GM21447 (cell line): ENCODE results near the gene NDRG3.
A peak's percentile ranks its signal among the peaks of the same experiment; 100 is the strongest.

Experiments
- ATAC-seq: cut with Tn5 transposase; IDR thresholded peaks from one replicate; pipeline ENCODE4 v1.9.1; 2021; ENCODE audit not compliant: unreplicated experiment

NDRG3 gene

GRCh38 chr20:36745927-36746659 is at the start of gene NDRG3:
Gene NDRG3 (minus strand): TSS chr20:36746090. CDS start chr20:36721735, 24,355 bp downstream.
- peak; percentile 91 for ATAC-seq

DNA sequence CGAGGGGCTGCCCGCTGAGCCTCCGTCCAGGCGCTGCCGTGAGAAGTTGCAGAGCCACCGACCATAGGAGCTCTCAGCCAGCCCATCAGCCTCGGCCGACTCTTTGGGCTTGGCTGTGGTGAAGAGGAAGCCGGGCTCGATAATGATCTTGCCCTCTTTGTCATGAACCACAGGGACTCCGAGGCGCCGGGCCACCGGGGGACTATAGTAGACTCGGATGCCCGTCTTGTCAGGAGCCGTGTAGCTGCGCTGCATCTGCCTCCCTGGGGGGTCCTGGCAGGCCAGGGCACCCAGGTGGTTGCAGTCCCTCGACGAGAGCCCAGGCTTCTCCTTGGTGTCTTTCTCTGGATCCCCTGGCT is 48.2 kb upstream of the NDRG3 start:
- ATAC-seq, result no peak

- no peak for ATAC-seq
Observed at GRCh38 chr20:36793294-36794115, 47.6 kb upstream of the NDRG3 start.

DNA sequence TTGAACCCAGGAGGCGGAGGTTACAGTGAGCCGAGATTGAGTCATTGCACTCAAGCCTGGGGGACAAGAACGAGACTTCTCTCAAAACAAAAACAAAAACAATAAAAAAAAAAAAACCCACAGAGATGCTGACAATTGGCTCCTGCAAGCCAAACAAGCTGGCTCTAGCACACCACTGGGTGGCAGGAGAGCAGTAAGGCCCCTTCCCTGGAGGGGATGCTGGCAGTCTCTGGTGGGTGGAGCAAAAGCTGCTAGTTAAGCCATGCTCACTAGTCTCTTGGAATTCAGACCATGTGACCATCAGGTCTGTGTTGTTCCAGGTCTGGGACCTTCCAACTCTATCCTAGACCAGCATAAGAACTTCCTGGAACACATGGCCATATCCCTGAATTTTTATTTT is 46.5 kb upstream of the NDRG3 start:
- ATAC-seq, result no peak

- ATAC-seq, result no peak
Observed at GRCh38 chr20:36791862-36792261, 46.0 kb upstream of the NDRG3 start.

DNA sequence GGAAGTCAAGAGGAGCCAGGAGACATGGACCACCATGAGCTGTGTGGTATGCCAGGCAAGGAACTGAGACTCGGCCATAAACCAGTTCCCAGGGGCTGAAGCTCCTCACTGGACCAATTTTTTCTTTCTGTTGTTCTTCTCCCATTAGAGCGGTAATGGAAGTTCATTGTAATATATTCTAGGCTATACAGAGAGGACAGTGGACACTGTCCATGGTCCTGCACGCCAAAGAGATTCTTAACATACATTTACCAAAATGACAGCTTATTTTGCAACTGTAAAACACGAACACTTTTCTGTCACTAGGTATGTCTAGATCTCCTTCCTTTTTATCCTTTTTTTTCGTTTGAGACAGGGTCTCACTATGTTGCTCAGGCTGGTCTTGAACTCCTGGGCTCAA is 40.8 kb upstream of the NDRG3 start:
- ATAC-seq, result no peak

GRCh38 chr20:36786246-36786645 is 40.4 kb upstream of the NDRG3 start:
- ATAC-seq, result no peak

- ATAC-seq, result no peak
Observed at GRCh38 chr20:36785308-36785707, 39.4 kb upstream of the NDRG3 start.

DNA sequence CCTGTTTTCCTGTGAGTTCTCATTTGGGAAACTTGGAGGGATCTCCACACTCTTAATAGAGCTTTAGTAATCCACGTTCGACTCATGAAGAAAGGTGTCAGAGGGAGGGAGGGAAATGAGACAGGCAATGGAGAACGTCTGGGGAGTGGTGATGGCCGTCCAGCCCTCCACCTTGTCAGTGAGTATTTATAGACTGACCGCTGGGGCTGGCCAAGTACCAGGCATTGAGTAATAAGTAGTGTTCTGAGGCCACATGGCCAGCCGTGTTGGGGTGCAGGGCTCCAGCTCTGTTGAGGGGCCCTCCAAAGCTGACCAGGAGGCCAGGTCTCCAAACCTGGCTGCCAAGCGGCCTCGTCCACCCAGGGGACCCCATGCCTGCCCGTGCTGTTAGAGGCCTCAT is 39.0 kb upstream of the NDRG3 start:
- ATAC-seq, result no peak

DNA sequence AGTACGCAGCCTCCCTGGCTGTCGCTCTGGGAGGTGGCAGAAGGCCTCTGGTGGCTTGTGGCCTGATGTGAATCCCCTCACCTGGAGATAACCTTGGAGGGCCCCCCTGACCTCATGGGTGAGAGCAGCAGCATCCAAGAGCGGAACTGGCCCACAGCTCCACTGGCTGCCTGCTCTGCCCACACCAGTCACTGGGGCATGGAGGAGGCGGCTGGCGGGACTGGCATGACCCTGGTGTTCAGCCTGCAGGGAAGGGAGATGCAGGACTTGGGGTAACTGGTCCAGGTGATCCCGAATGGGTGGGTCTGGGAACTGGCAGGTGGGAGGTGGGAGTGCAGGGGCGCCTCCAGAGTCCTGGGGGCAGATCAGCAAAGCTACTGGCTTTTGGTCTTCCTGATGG is 38.2 kb upstream of the NDRG3 start:
- no peak for ATAC-seq

DNA sequence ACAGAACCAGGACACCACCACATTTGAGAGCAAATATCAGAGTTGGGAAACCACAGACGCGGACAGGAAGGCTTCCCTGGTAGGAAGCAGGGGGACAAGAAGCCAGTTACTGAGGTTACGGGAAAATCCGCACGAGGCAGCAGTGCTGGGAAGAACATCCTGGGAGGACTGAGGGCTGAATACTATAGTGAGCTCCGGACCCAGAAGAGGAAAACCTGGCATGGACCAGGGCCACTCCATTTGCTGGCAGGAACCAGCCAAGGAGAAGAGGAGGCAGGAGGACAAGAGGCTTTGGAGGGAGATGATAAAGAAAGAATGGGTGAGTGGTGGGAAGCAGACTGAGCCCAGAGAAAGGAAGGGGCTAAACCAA is 33.8 kb upstream of the NDRG3 start:
- no peak for ATAC-seq

- no peak for ATAC-seq
Observed at GRCh38 chr20:36778831-36779655, 33.2 kb upstream of the NDRG3 start.

- no peak for ATAC-seq
Observed at GRCh38 chr20:36777576-36777975, 31.7 kb upstream of the NDRG3 start.

DNA sequence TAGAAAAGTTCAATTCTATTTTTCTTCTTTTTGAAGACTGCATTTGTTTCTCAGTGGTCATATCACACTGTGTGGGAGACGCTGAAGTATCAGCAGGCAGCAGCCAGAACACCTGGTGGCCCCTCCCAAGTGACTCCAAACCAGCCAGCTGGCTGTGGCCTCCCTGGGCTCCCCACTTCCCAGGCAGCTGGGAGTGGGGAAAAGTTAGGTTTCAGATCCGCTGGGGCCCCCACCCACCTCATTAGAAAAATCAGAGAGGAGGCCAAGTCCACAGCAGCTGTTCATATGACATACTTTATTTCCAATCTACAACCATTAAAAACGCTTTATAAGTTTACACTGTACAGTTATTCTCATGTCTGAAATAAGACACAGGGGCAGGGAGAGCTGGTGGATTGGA is 31.3 kb upstream of the NDRG3 start:
- no peak for ATAC-seq

DNA sequence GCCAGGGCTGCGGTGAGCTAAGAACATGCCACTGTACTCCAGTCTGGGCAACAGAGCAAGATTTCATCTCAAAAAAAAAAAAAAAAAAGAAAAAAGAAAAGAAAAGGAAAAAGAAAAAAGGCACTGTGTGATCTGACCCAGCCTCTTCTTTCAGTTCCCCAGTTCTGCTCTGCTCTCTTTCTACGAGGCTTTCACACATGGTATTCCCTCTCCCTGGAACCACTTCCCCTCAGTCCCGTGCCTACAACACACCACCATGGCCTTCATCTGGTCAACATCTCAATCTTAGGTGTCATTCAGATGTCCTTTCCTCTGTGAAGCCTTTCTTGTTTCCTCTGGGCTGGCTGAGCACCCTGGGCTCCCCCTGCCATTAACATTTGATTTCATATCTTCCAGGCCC is 29.9 kb upstream of the NDRG3 start:
- ATAC-seq, result no peak

DNA sequence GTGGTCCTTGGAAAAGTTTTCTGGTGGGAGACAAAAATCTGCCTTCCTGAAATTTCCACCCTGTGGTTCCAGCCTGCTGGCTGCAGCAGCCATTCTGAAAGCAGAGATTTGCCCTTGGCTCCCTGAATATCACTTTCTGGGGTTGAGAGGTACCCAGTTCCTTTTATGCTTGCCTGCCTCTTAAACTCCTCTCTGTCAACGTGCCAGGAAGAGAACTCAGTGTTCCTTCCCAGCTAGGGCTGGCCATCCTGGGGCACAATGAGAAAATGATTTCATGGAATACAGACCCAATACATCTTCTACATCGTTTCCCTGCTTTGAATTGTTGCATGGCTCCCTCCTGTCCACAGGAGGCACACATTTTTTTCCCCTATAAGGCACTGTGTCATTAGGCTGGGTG is 29.3 kb upstream of the NDRG3 start:
- no peak for ATAC-seq

- ATAC-seq, result peak; percentile 79
Observed at GRCh38 chr20:36773597-36774390, 27.9 kb upstream of the NDRG3 start, which contains the start of gene DSN1. Gene DSN1 (minus strand): TSS chr20:36773763. CDS start chr20:36771458, 2,305 bp downstream.

- peak; percentile 10 for ATAC-seq
Observed at GRCh38 chr20:36773107-36773596, 27.3 kb upstream of the NDRG3 start.

DNA sequence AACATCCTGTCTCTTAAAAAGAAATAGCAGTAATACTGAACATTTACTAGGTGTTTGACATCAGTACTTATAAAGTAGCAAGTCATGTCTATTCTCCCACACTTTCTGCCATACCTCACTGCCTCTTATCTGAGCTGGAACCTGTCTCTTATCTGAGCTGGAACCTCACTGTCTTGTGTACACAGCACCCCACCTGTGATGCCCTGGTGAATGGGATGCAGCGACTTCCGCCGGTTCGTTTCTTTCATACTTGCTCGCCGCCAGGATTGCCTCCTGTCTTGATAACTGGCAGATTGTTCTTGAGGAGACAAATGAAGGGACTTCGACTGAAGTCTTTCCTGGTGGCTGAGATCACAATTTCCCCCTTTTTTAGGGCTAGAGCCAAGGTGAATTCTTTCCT is 24.8 kb upstream of the NDRG3 start:
- ATAC-seq, result no peak

GRCh38 chr20:36768768-36769430 is 23.0 kb upstream of the NDRG3 start:
- no peak for ATAC-seq
